Pancreas (tissue), 10 donors: Measurements from ENCODE around the gene POLH. TPM values are rescaled to one million over a fixed set of nuclear protein-coding genes. Genes with fewer than 3 reads are reported as not detected.
"Not testable (repeated sequence)": the region's sequence is repeated elsewhere in the genome, so short reads cannot be mapped to it uniquely, and the experiment has no call there.

Experiments used
- ATAC-seq, 4 donors: fragments of 200-7000 bp; cut with Tn5 transposase; one replicate each; pipeline versions ENCODE4 v1.8.0 to v1.9.1; 2020; ENCODE audit warnings: mild to moderate bottlenecking in 4 of 4, moderate library complexity in 4 of 4
- DNase-seq, 6 donors: peaks; one replicate each; pipeline ENCODE4 v3.0.0-alpha.2; 2020
- FAIRE-seq: peaks from 2 replicates; lab custom pipeline; 2012; peaks lifted over from hg19 to GRCh38; lab: Jason Lieb, UNC
- H3K27ac ChIP-seq, 4 donors: fragments of 200-600 bp; sonication (generic); 1 replicate in 3 of 4; 2 replicates in 1 of 4; pipeline versions ENCODE4 v1.5.0 to v1.8.0; 2020
- H3K27me3 ChIP-seq, 4 donors: fragments of 200-600 bp; one replicate each; pipeline ENCODE4 v1.8.0; 2021
- H3K36me3 ChIP-seq, 3 donors: fragments of 200-600 bp; sonication (generic) in 1 of 3; one replicate each; pipeline versions ENCODE4 v1.5.0 to v1.8.0; 2020 to 2021
- H3K4me1 ChIP-seq, 3 donors: fragments of 200-600 bp; one replicate each; pipeline ENCODE4 v1.8.0; 2021
- H3K4me3 ChIP-seq, 4 donors: fragments of 200-600 bp; sonication (generic) in 2 of 4; one replicate each; pipeline versions ENCODE4 v1.5.0 to v1.8.0; 2020 to 2021
- H3K9me3 ChIP-seq, 4 donors: fragments of 200-600 bp; one replicate each; pipeline ENCODE4 v1.8.0; 2021
- CTCF ChIP-seq, 4 donors: fragments of 200-600 bp; sonication (generic) in 3 of 4; IDR thresholded peaks; one replicate each; pipeline versions ENCODE4 v1.5.0 to v1.8.0; 2021; ENCODE audit warnings: antibody characterized with exemption in 4 of 4
- WGBS, 2 donors: extraction: QIAGEN DNeasy Blood & Tissue Kit; methylation state at CpG; one replicate each; pipeline ENCODE4 v1.1.7; 2013; 5-methylcytosine and 5-hydroxymethylcytosine counted together
- intact Hi-C, 3 donors: fragments of 100-400 bp; cut with DNase I; formaldehyde crosslinking; loops; one replicate each; pipeline versions ENCODE4 v1.11.1 to v1.14.2; 2022
- polyA plus RNA-seq, 2 donors: library from polyadenylated mRNA; stranded (reverse); fragments of 200-250 nt; gene quantifications; one replicate each; pipeline ENCODE4 v1.2.3, GENCODE V29; 2013
- total RNA-seq, 6 donors: library from RNA; stranded (reverse); fragmentation: NEBNext Ultra II Directional in 4 of 6; extraction: Animal tissue kit (Norgen Biotek cat#: 25700) in 4 of 6; gene quantifications; one replicate each; pipeline versions ENCODE4 v1.2.1 to v1.2.4, GENCODE V29; 2021 to 2023
- donor health status: healthy with polysubstance abuse.
- donor health status: DM: no; HTN: no; CAD: no; lungs with moderate emphysema.
- donor health status: DM: no; HTN: no; CAD: no.
- donor health status: control.
- donor health status: control.
- donor health status: Bipolar disorder and iron deficiency.
- donor health status: DM: yes; HTN: yes; CAD: no.
- donor health status: DM: no; HTN: no; CAD: no.
- donor health status: DM: no; HTN: no; CAD: no.
- donor health status: DM: yes; HTN: yes; CAD: no.

The POLH gene
- total RNA-seq: 10 to 100 TPM in 2 of 6 donors, 1 to 10 TPM in 4; 6.1 to 12.6 (median 9.0) TPM
- 1 to 10 TPM; 1.9 to 2.2 TPM for polyA plus RNA-seq

GRCh38 chr6:43575772-43576551, at the start of gene POLH, which contains the start of gene XPO5:
Gene POLH (plus strand): TSS chr6:43576185. CDS start chr6:43582320, 6,135 bp downstream.
Gene XPO5 (minus strand): TSS chr6:43576038. CDS start chr6:43575864, 174 bp downstream.
- ATAC-seq: peak; percentile 98 to 99 (median 99)
- Histone ChIP-seq H3K4me1 (peaks cover 0 to 20% (median 16%) of the 10 kb centered on the region in 3 donors), H3K36me3 (peaks cover 0 to 11% (median 0%) of the 10 kb centered on the region in 3 donors), H3K9me3 (no peaks in the 10 kb centered on the region), H3K27me3 (no peaks in the 10 kb centered on the region), H3K4me3 (peak within 1 kb of the TSS; percentile 83 to 100 (median 90)), H3K27ac (peak within 1 kb of the TSS; percentile 9 to 55 (median 36))
- no peak for FAIRE-seq
- WGBS, 2 donors: 0 to 1% methylated on average over 72 to 76 of the region's 76 CpGs
- no peak for TF ChIP-seq CTCF (IDR thresholded peaks at IDR 0.05)
- intact Hi-C loops: no loop called here
- peak; percentile 89 to 96 (median 93) for DNase-seq

GRCh38 chr6:43532201-43532600, 43.8 kb upstream of the POLH start:
- no peak for TF ChIP-seq CTCF (IDR thresholded peaks at IDR 0.05)
- Histone ChIP-seq H3K27me3 (no peaks in the 10 kb centered on the region), H3K36me3 (peaks cover 0 to 18% (median 3%) of the 10 kb centered on the region in 3 donors), H3K4me1 (no peaks in the 10 kb centered on the region), H3K27ac (no peak overlapping the region), H3K9me3 (no peaks in the 10 kb centered on the region), H3K4me3 (no peak overlapping the region)
- intact Hi-C loops: no loop called here
- no peak for ATAC-seq
- FAIRE-seq: no peak
- WGBS, 2 donors: 89 to 92% methylated on average over 1 of the region's 1 CpG
- no peak for DNase-seq

GRCh38 chr6:43538986-43539385, 37.0 kb upstream of the POLH start:
- H3K9me3 ChIP-seq, H3K4me3 ChIP-seq, FAIRE-seq, H3K27ac ChIP-seq, H3K27me3 ChIP-seq, H3K4me1 ChIP-seq, intact Hi-C loops, ATAC-seq, DNase-seq: not testable (repeated sequence)
- WGBS, 2 donors: 96 to 98% methylated on average over 12 to 15 of the region's 17 CpGs
- peaks cover 0 to 11% (median 4%) of the 10 kb centered on the region in 3 donors for H3K36me3 ChIP-seq

GRCh38 chr6:43539409-43539808, 36.6 kb upstream of the POLH start:
- ATAC-seq, DNase-seq, H3K4me3 ChIP-seq, H3K4me1 ChIP-seq, H3K27me3 ChIP-seq, intact Hi-C loops, FAIRE-seq, H3K27ac ChIP-seq, H3K9me3 ChIP-seq: not testable (repeated sequence)
- 96 to 98% methylated on average over 20 of the region's 20 CpGs for WGBS, 2 donors
- H3K36me3 ChIP-seq: peaks cover 0 to 11% (median 4%) of the 10 kb centered on the region in 3 donors

GRCh38 chr6:43540507-43540906, 35.5 kb upstream of the POLH start:
- 92 to 95% methylated on average over 5 of the region's 5 CpGs for WGBS, 2 donors
- no peaks in the 10 kb centered on the region for H3K9me3 ChIP-seq
- TF ChIP-seq CTCF (IDR thresholded peaks at IDR 0.05): no peak
- no peak overlapping the region for H3K27ac ChIP-seq
- FAIRE-seq (no peak), DNase-seq (no peak), ATAC-seq (no peak)
- H3K4me3 ChIP-seq: no peak overlapping the region
- intact Hi-C loops: no loop called here
- H3K36me3 ChIP-seq: peaks cover 4 to 17% (median 8%) of the 10 kb centered on the region in 3 donors
- H3K4me1 ChIP-seq: no peaks in the 10 kb centered on the region
- no peaks in the 10 kb centered on the region for H3K27me3 ChIP-seq
